ENCODE measurements around the gene TFAP2E.

Gene TFAP2E

GRCh38 chr1:35603468-35603867 is 30.4 kb downstream of the TFAP2E start:
- Histone ChIP-seq H4K20me1 (ENCODE audit: insufficient read depth, low read length) (no peaks in the 10 kb centered on the region), H3K27ac (ENCODE audit: low read length) (no peak overlapping the region), H3K9ac (ENCODE audit: low read length) (no peak overlapping the region), H3K27me3 (ENCODE audit: low read depth, low read length) (no peaks in the 10 kb centered on the region), H3K79me2 (ENCODE audit: low read length) (peaks cover 23% of the 10 kb centered on the region), H3K36me3 (replicated peaks; ENCODE audit: low read depth, low read length) (peaks cover 8% of the 10 kb centered on the region), H2AFZ (ENCODE audit: low read depth, low read length) (no peak overlapping the region), H3K9me3 (ENCODE audit: insufficient read depth, low read length) (no peaks in the 10 kb centered on the region), H3K4me3 (ENCODE audit: low read length) (no peak overlapping the region), H3K4me1 (ENCODE audit: low read length) (no peaks in the 10 kb centered on the region), H3K4me2 (ENCODE audit: low read length) (no peak overlapping the region)
- TF ChIP-seq CTCF (IDR thresholded peaks at IDR 0.05; ENCODE audit: low read depth, low read length) (no peak), EZH2phosphoT487 (IDR thresholded peaks at IDR 0.05; ENCODE audit: low read depth) (no peak)

- peaks cover 12% of the 10 kb centered on the region for H3K36me3 ChIP-seq (replicated peaks; ENCODE audit: low read depth, low read length)
- no peak for TF ChIP-seq EZH2phosphoT487 (IDR thresholded peaks at IDR 0.05; ENCODE audit: low read depth)
- no peak for TF ChIP-seq CTCF (IDR thresholded peaks at IDR 0.05; ENCODE audit: low read depth, low read length)
- H2AFZ ChIP-seq (ENCODE audit: low read depth, low read length): no peak overlapping the region
- no peak overlapping the region for H3K27ac ChIP-seq (ENCODE audit: low read length)
- no peak overlapping the region for H3K4me3 ChIP-seq (ENCODE audit: low read length)
- H3K9ac ChIP-seq (ENCODE audit: low read length): no peak overlapping the region
- H3K4me1 ChIP-seq (ENCODE audit: low read length): no peaks in the 10 kb centered on the region
- no peaks in the 10 kb centered on the region for H3K9me3 ChIP-seq (ENCODE audit: insufficient read depth, low read length)
- H4K20me1 ChIP-seq (ENCODE audit: insufficient read depth, low read length): no peaks in the 10 kb centered on the region
- H3K27me3 ChIP-seq (ENCODE audit: low read depth, low read length): no peaks in the 10 kb centered on the region
- H3K4me2 ChIP-seq (ENCODE audit: low read length): no peak overlapping the region
- H3K79me2 ChIP-seq (ENCODE audit: low read length): peaks cover 27% of the 10 kb centered on the region
Measured at GRCh38 chr1:35603941-35604340, 30.8 kb downstream of the TFAP2E start.

- no peak overlapping the region for H2AFZ ChIP-seq (ENCODE audit: low read depth, low read length)
- TF ChIP-seq EZH2phosphoT487 (IDR thresholded peaks at IDR 0.05; ENCODE audit: low read depth) (no peak), CTCF (IDR thresholded peaks at IDR 0.05; ENCODE audit: low read depth, low read length) (no peak)
- no peaks in the 10 kb centered on the region for H3K27me3 ChIP-seq (ENCODE audit: low read depth, low read length)
- H3K79me2 ChIP-seq (ENCODE audit: low read length): peaks cover 29% of the 10 kb centered on the region
- no peaks in the 10 kb centered on the region for H3K9me3 ChIP-seq (ENCODE audit: insufficient read depth, low read length)
- no peaks in the 10 kb centered on the region for H3K4me1 ChIP-seq (ENCODE audit: low read length)
- H3K36me3 ChIP-seq (replicated peaks; ENCODE audit: low read depth, low read length): peaks cover 17% of the 10 kb centered on the region
- H4K20me1 ChIP-seq (ENCODE audit: insufficient read depth, low read length): no peaks in the 10 kb centered on the region
- H3K9ac ChIP-seq (ENCODE audit: low read length): no peak overlapping the region
- no peak overlapping the region for H3K4me2 ChIP-seq (ENCODE audit: low read length)
- H3K27ac ChIP-seq (ENCODE audit: low read length): no peak overlapping the region
- H3K4me3 ChIP-seq (ENCODE audit: low read length): no peak overlapping the region
Measured at GRCh38 chr1:35605071-35605866, 32.2 kb downstream of the TFAP2E start.

- no peak overlapping the region for H3K9ac ChIP-seq (ENCODE audit: low read length)
- no peaks in the 10 kb centered on the region for H3K9me3 ChIP-seq (ENCODE audit: insufficient read depth, low read length)
- H3K4me2 ChIP-seq (ENCODE audit: low read length): no peak overlapping the region
- H3K4me3 ChIP-seq (ENCODE audit: low read length): no peak overlapping the region
- H4K20me1 ChIP-seq (ENCODE audit: insufficient read depth, low read length): no peaks in the 10 kb centered on the region
- H3K27me3 ChIP-seq (ENCODE audit: low read depth, low read length): no peaks in the 10 kb centered on the region
- peaks cover 17% of the 10 kb centered on the region for H3K36me3 ChIP-seq (replicated peaks; ENCODE audit: low read depth, low read length)
- peaks cover 33% of the 10 kb centered on the region for H3K79me2 ChIP-seq (ENCODE audit: low read length)
- no peak overlapping the region for H2AFZ ChIP-seq (ENCODE audit: low read depth, low read length)
- H3K27ac ChIP-seq (ENCODE audit: low read length): no peak overlapping the region
- TF ChIP-seq EZH2phosphoT487 (IDR thresholded peaks at IDR 0.05; ENCODE audit: low read depth) (no peak), CTCF (IDR thresholded peaks at IDR 0.05; ENCODE audit: low read depth, low read length) (no peak)
- H3K4me1 ChIP-seq (ENCODE audit: low read length): no peaks in the 10 kb centered on the region
Measured at GRCh38 chr1:35605867-35606182, 32.7 kb downstream of the TFAP2E start.
